K562 (cell line): ENCODE data around the gene DGCR2. TPM values are rescaled to one million over a fixed set of nuclear protein-coding genes. Genes with fewer than 3 reads are reported as not detected.
A peak's percentile ranks its signal among the peaks of the same experiment; 100 is the strongest.

Experiments
- CBX3 ChIP-seq, 2 experiments: IDR thresholded peaks; 1 replicate in 1 of 2; 2 replicates in 1 of 2; pipeline ENCODE4 v1.6.1; 2012; ENCODE audit warnings: inconsistent platforms in 2 of 2, low read length in 2 of 2, borderline replicate concordance in 1 of 2, control low read depth in 1 of 2
- COPS2 ChIP-seq: fragments of 450-650 bp; conservative IDR thresholded peaks from 2 replicates; pipeline ENCODE4 v1.6.1; 2016; ENCODE audit warnings: mild to moderate bottlenecking, moderate library complexity
- CREB3 ChIP-seq: fragments of 450-650 bp; conservative IDR thresholded peaks from 2 replicates; pipeline ENCODE4 v1.6.1; 2016; ENCODE audit warnings: missing genetic modification characterization, low read depth, mild to moderate bottlenecking, missing compliant biosample characterization, moderate library complexity
- CTBP1 ChIP-seq: fragments of 450-650 bp; IDR thresholded peaks from 2 replicates; pipeline ENCODE4 v1.6.1; 2016; ENCODE audit warnings: borderline replicate concordance
- ELF4 ChIP-seq: fragments of 450-650 bp; formaldehyde crosslinking; IDR thresholded peaks from 2 replicates; pipeline ENCODE4 v1.4.0; 2022; ENCODE audit warnings: missing genetic modification characterization
- GTF2F1 ChIP-seq: IDR thresholded peaks from 2 replicates; pipeline ENCODE4 v1.6.1; 2011; ENCODE audit warnings: low read depth, low read length, improper control_type of control experiment
- HDAC1 ChIP-seq, 2 experiments: fragments of 450-650 bp; IDR thresholded peaks; 2 replicates each; pipeline ENCODE4 v1.6.1; 2016 to 2017; ENCODE audit warnings: inconsistent platforms in 1 of 2, mild to moderate bottlenecking in 1 of 2, moderate library complexity in 1 of 2
- HLTF ChIP-seq: fragments of 450-650 bp; IDR thresholded peaks from 2 replicates; pipeline ENCODE4 v1.6.1; 2016
- ID3 ChIP-seq, 2 experiments: fragments of 250-450 bp in 1 of 2; fragments of 450-650 bp in 1 of 2; sonication (Bioruptor Pico) in 1 of 2; IDR thresholded peaks; 2 replicates each; pipeline versions ENCODE4 v1.6.1 to v1.8.0; 2016 to 2021; ENCODE audit warnings: mild to moderate bottlenecking in 2 of 2, moderate library complexity in 2 of 2, missing compliant biosample characterization in 1 of 2, missing genetic modification characterization in 1 of 2
- ILK ChIP-seq: fragments of 450-650 bp; IDR thresholded peaks from 2 replicates; pipeline ENCODE4 v1.6.1; 2016; ENCODE audit warnings: missing genetic modification characterization, low read depth, mild to moderate bottlenecking, missing compliant biosample characterization, moderate library complexity, borderline replicate concordance
- MED1 ChIP-seq: sonication (generic); formaldehyde crosslinking; IDR thresholded peaks from 2 replicates; pipeline ENCODE4 v1.8.1; 2023; ENCODE audit warnings: missing genetic modification reagents, borderline replicate concordance
- RAD21 ChIP-seq, 2 experiments: fragments of 250-450 bp in 1 of 2; fragments of 450-650 bp in 1 of 2; sonication (Bioruptor Pico) in 1 of 2; formaldehyde crosslinking in 1 of 2; IDR thresholded peaks in 1 of 2; conservative IDR thresholded peaks in 1 of 2; 2 replicates each; pipeline versions ENCODE4 v1.4.0 to v1.8.0; 2020 to 2022; ENCODE audit warnings: mild to moderate bottlenecking in 2 of 2, moderate library complexity in 1 of 2
- RBM39 ChIP-seq: fragments of 200-400 bp; formaldehyde crosslinking; optimal IDR thresholded peaks from 2 replicates; pipeline ENCODE3; 2018; ENCODE audit warnings: low read depth, low read length
- RUNX1 ChIP-seq: sonication (generic); IDR thresholded peaks from 2 replicates; pipeline ENCODE4 v1.6.1; 2016; ENCODE audit warnings: antibody characterized with exemption, low read depth
- SMAD3 ChIP-seq: fragments of 450-650 bp; formaldehyde crosslinking; conservative IDR thresholded peaks from 2 replicates; pipeline ENCODE4 v1.4.0; 2020; ENCODE audit warnings: mild to moderate bottlenecking
- SRSF3 ChIP-seq: fragments of 200-400 bp; formaldehyde crosslinking; IDR thresholded peaks from 2 replicates; pipeline ENCODE4 v1.6.1; 2016; ENCODE audit warnings: mild to moderate bottlenecking, low read length, moderate library complexity; ENCODE audit not compliant: insufficient read depth
- XRCC3 ChIP-seq: fragments of 450-650 bp; IDR thresholded peaks from 2 replicates; pipeline ENCODE4 v1.6.1; 2017; ENCODE audit warnings: mild to moderate bottlenecking, moderate library complexity
- ZBTB2 ChIP-seq: fragments of 450-650 bp; IDR thresholded peaks from 2 replicates; pipeline ENCODE4 v1.6.1; 2016; ENCODE audit warnings: antibody characterized with exemption
- ZBTB26 ChIP-seq: fragments of 450-650 bp; formaldehyde crosslinking; IDR thresholded peaks from 2 replicates; pipeline ENCODE4 v1.4.0; 2022; ENCODE audit warnings: missing genetic modification characterization
- ZFP36 ChIP-seq: fragments of 150-350 bp; IDR thresholded peaks from 2 replicates; pipeline ENCODE4 v1.6.1; 2018; ENCODE audit warnings: low read length, low read depth; ENCODE audit not compliant: partially characterized antibody
- ZNF165 ChIP-seq: fragments of 250-450 bp; sonication (Bioruptor Pico); IDR thresholded peaks from 2 replicates; pipeline ENCODE4 v1.4.0; 2020; ENCODE audit warnings: borderline replicate concordance
- ZNF511 ChIP-seq: sonication (generic); formaldehyde crosslinking; IDR thresholded peaks from 2 replicates; pipeline ENCODE4 v1.8.0; 2022; ENCODE audit warnings: mild to moderate bottlenecking, missing genetic modification reagents
- ZNF668 ChIP-seq: fragments of 250-450 bp; sonication (Bioruptor Pico); IDR thresholded peaks from 2 replicates; pipeline ENCODE4 v1.8.0; 2022; ENCODE audit warnings: mild to moderate bottlenecking, inconsistent platforms
- polyA plus RNA-seq, 8 experiments: library from polyadenylated mRNA; depleted of rRNA in 4 of 8; stranded (reverse) in 5 of 8; unstranded in 3 of 8; fragments of >200 nt; fragmentation: Nextera tagmentation in 2 of 8; fragmentation: Illumina TruSeq in 1 of 8; extraction: Ambion mirVana in 2 of 8; extraction: Trizol in 1 of 8; gene quantifications; 2 replicates each; pipeline versions ENCODE4 v1.2.1 to v1.2.3, GENCODE V29; 2011 to 2014; ENCODE audit warnings: inconsistent platforms in 1 of 8, missing spikeins in 1 of 8
- total RNA-seq, 7 experiments: library from RNA; depleted of rRNA in 6 of 7; stranded (reverse); fragments of >200 nt in 6 of 7; fragmentation: Illumina TruSeq in 2 of 7; extraction: Trizol in 2 of 7; gene quantifications; 2 replicates each; pipeline versions ENCODE4 v1.2.1 to v1.2.3, GENCODE V29; 2011 to 2021; ENCODE audit warnings: low replicate concordance in 1 of 7

DGCR2 gene
- total and polyA plus RNA-seq, 9 of the 15 experiments (the other 6 are each of a cell fraction or from before 2014, with no cell fraction given): 0.69 to 101 (median 56.4) TPM

GRCh38 chr22:19151329-19152191 is 29.3 kb upstream of the DGCR2 start (continued):
- TF ChIP-seq ZNF165 (CRISPR knock-in tag) (no peak), CBX3 (IDR thresholded peaks at IDR 0.05; ENCODE audit: borderline replicate concordance in 1 of 2, low read length in 2 of 2) (peak in 1 of 2 experiments; percentile 84; a peak in 2 of 3 replicates), RAD21 (CRISPR knock-in tag; conservative IDR thresholded peaks at IDR 0.05 in 1 of 2, IDR thresholded peaks at IDR 0.05 in 1 of 2) (no peak), ID3 (CRISPR knock-in tag; IDR thresholded peaks at IDR 0.05) (no peak), ID3 (tag; IDR thresholded peaks at IDR 0.05) (0 out of 2 replicates have a peak, but pooled peaks have one; percentile 14), ILK (tag) (no peak), HLTF (peak; percentile 98), RUNX1 (peak; percentile 52; the same call in 1 of the 2 replicates), XRCC3 (no peak), SMAD3 (CRISPR knock-in tag) (no peak), CTBP1 (0 out of 2 replicates have a peak, but pooled peaks have one; percentile 36), ZBTB2 (no peak), ZFP36 (no peak), COPS2 (no peak), GTF2F1 (no peak), CREB3 (no peak), HDAC1 (IDR thresholded peaks at IDR 0.05) (0 out of 4 replicates have a peak, but pooled peaks of 1 of the 2 experiments have one; percentile 35), RBM39 (no peak), ZNF668 (CRISPR knock-in tag) (no peak), ELF4 (CRISPR knock-in tag) (no peak), MED1 (CRISPR knock-in tag) (no peak), ZBTB26 (CRISPR knock-in tag) (0 out of 2 replicates have a peak, but pooled peaks have one; percentile 5), SRSF3 (no peak), ZNF511 (CRISPR knock-in tag) (no peak)
